A204.1 (cell line): Measurements from ENCODE around the gene STK11.

Source experiments
- FAIRE-seq: peaks from 2 replicates; lab custom pipeline; 2012; peaks lifted over from hg19 to GRCh38; lab: Jason Lieb, UNC

STK11 gene

DNA sequence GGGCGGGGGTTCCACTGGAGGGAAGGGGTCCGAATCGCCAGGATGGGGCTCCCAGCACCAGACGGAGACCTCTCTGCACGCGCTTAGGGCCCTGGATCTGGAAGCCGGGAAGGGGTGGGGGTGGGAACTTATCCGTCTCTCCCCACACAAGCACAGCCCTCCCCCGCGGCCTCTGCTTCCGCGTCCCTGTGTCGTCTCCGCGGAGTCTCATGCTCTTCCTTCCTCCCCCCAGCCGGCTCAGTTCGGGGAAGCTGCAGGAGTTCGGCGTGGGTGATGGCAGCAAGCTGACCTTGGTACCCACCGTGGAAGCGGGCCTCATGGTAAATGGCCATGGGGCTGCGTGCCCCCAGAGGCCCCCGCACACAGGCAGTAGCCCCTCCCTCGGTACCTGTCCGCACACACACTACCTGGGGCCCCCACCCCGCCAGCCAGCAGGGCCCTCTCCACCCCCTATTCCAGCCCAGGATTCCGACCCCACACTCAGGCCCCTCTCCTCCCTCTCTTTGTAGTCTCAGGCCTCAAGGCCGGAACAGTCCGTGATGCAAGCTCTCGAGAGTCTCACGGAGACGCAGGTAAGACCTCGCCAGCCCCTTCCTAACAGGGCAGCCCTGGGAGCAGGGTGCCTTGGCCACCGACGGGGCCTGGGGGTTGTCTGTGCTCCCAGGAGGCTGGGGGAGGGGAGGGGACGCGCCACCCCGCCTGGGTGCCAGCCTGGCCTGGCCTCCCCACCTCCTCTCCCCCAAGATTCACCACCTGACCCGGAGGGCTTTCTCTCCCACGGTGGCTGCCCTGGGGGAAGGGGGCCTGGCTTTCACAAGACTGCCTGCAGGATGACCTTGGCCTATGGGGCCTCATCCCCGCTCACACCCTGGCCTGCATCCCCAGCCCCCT is 46.0 kb downstream of the STK11 start:
- FAIRE-seq, result no peak

DNA sequence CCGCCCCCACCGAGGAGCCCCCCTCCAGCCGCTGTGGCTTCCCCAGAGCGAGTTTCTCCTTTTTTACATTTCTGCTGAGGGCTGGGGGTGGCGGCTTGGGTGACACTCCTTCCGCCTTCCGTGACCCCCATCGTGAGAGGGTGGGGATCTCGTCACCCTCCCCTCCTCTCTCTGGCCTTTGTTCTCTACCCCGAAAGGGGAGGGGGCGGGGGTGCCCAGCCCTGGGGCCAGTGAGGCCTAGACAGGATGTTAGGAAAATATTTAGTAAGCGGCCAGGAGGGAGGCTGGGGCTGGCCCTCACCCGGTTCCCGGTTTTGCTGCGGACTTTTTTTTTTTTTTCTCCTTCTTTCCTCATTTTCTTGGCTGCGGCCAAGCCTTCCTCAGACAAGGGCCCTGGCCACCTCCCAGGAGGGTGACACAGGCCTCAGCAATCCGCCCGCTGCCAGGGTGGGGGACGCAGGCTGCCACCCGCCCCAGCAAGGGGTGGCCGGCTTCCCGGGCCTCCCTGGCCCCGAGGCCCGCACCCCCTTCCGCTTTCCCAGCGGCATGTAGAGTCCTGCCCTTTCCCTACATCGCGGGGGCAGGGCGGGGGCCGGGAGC is 46.7 kb downstream of the STK11 start:
- no peak for FAIRE-seq

DNA sequence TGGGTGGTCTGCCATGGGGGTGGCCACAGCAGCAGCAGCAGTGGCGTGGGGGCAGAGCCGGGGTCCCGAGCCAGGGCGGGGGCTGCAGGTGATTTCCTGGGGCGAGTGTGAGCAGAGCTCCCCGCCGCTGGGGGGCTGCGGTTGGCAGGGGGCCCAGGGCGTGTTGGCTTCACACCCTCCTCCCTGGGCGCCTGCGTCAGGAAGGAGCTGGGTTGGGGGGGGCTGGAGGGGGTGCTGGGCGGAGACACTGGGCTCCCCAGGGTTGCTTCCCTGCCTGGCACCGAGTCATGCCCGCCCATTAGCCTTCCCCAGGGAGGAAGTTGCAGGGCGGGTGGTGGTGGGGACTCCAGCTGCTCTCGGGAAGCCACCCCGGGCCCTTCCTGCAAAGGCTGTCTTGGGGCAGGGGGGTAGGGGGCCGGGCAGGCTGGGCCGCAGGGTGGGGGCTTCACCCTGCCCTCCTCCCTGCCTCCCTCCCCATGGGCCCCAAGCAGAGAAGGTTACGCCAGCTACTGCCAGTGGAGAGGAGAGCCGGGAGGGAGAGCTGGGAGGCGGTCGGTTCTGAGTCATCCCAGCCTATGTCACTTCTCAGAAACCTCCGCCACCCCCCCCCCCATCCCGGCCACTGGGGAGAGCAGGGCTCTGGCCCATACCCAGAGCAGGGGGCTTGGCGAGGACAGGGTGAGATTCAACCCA is 47.4 kb downstream of the STK11 start:
- no peak for FAIRE-seq

DNA sequence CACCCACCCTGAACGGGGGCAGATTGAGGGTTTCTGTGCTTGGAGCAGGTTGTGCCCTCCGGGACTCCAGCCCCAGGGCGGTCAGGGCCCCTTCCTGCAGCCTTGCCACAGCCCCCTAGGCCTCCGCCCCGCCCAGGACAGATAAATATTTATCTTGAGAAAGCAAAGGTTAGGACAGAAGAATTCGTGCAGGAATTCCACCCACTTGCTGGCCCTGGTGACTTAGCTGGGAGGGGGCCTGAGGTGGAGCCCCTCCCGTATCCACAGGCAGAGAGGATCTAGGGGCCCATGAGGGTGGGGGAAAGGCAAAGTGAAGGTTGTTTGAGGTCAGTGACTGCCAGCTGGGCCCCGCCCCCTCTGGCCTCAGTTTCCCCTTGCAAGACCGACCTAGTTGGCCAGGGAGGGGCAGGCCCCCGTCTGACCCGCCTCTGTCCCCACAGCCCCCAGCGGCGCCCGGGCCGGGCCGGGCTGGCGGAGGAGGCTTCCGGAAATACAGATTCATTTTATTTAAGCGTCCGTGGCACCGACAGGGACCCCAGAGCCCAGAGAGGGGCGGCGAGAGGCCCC is 48.0 kb downstream of the STK11 start:
- FAIRE-seq, result no peak

DNA sequence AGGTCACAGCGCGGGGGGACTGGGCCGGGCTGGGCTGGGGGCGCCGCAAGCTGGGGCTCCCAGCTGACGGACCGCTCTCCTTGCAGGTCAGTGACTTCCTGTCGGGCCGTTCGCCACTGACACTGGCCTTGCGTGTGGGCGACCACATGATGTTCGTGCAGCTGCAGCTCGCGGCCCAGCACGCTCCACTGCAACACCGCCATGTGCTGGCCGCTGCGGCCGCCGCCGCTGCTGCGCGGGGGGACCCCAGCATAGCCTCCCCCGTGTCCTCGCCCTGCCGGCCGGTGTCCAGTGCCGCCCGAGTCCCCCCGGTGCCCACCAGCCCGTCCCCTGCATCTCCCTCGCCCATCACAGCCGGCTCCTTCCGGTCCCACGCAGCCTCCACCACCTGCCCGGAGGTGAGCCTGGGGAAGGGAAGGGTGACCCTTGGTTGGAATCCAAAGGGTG is 48.5 kb downstream of the STK11 start:
- no peak for FAIRE-seq

DNA sequence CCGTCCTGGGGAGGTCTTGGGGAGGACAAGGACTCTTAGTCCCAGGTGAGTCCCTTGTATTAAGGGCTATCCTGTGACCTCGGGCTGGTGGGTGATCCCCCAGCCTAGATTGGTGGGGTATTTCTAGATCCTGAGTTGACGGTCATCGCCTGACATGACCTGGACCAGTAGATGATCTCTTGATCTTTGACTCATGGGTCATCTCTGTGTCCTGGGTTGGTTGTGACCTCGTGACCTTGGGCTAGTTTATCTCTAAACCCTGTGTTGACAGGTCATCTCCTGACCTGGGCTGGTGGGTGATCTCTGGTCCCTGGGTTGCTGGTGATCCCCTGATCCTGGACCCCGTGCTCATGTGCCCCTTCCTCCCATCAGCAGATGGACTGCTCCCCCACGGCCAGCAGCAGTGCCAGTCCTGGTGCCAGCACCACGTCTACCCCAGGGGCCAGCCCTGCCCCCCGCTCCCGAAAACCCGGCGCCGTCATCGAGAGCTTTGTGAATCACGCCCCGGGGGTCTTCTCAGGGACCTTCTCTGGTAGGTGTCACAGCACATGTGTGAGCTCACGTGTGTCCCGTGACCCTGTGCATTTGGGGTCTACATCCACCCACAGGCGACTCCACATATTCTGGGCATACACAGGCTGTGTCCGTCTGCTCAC is 49.1 kb downstream of the STK11 start:
- no peak for FAIRE-seq

DNA sequence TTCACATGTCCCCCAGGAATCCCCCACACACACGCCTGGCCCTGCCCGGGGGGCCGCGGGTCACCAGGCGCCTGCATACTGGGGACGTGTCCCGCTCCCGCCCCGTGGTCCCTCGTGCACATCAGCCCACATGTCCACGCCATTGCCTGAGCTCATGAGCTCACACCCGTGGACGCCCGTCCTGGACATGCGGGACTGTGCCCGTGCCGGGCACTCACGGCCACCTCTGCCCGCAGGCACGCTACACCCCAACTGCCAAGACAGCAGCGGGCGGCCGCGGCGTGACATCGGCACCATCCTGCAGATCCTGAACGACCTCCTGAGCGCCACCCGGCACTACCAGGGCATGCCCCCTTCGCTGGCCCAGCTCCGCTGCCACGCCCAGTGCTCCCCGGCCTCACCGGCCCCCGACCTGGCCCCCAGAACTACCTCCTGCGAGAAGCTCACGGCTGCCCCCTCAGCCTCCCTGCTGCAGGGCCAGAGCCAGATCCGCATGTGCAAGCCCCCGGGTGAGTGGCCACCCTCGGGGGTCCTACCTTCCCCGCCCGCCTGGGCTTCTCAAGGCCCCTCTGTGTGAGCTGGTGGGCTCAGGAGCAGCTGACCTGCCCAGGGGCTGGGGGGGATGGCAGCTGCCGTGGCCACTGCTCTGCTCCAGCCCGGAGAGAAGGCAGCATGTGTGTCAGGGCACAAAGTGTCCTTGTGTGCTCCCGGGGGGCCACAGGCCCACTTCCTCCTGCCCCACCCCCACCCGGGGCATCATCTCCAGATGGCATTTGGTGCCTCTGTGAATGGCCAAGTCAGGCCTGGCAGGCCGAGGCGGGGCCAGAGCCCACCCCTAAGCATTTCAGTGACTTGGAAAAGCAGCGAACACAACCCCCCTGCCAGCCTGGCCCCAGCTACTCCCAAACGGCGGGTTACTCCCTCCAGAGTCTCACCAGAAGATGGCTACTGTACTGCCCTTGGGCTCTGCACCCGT is 49.9 kb downstream of the STK11 start:
- no peak for FAIRE-seq

DNA sequence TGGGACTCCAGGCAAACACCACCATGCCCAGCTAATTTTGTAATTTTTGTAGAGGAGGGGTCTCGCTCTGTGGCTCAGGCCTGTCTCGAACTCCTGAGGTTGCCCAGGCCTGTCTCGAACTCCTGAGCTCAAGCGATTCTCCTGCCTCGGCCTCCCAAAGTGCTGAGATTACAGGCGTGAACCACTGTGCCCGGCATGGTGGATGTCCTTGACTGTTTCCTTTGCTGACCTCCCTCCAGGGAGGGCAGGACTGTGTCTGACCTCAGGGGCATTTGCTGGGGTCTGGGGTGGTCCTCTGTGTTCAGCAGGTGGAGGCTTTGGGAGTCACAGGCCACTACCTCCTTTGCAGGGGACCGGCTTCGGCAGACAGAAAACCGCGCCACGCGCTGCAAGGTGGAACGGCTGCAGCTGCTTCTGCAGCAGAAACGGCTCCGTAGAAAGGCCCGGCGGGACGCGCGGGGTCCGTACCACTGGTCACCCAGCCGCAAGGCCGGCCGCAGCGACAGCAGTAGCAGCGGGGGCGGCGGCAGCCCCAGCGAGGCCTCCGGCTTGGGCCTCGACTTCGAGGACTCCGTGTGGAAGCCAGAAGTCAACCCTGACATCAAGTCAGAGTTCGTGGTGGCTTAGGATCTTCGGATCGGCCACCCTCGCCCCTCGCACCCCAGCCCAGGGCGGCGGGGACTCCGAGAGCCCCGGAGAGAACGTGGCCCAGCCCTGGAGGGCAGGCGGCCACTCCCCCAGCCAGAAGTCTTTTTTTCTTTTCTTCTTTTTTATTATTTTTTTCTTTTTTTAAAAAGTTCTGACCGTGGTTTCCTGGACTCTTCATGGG is 51.3 kb downstream of the STK11 start:
- FAIRE-seq, result no peak

DNA sequence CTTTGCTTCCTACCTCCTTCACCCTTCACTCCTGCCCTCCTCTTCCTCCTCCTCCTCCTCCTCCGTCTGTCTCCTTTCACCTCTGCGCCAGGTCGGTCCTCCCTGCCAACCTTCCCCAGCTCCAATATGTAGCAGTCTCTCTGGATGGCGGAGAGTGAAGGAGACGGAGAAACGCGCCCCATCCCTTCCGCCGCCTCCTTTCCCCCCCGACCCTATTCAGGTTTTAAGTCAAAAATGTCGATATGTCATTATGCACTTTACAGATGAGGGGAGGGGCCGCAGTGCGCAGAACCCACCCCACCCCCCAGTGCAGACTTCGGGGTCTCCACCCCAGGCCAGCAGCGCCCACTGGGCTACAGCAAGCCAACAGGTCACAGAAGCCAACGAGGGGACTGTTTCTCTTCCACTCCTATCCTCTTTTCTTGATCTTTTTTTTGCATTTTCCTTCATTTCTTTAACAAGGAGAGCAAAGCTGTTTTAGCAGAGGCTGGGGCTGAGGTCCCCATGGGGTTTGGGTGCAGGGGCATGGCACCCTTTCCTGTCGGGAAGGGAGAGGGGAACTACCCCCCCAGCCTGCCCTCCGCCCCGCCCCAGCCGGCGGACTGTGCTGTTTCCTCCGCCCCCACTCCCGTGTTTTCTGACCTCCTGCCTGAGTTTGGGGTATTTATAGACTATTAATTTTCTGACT is 52.0 kb downstream of the STK11 start:
- FAIRE-seq, result no peak

DNA sequence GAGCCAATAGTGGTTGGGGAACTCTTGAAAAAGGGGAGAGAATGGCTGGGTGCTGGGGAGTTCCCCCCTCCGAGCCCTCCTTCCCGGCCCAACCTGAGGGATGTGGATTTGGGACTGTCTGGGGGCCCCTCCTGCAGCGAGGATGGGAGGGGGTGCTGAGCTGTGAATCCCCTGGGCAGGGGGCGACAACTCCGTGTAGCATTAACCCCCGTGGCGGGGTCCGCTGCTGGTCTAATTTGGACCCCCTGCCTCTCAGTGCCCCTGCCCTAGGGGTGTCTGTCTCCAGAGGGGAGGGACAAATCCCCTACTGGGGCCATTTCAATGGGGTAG is 52.5 kb downstream of the STK11 start:
- no peak for FAIRE-seq

DNA sequence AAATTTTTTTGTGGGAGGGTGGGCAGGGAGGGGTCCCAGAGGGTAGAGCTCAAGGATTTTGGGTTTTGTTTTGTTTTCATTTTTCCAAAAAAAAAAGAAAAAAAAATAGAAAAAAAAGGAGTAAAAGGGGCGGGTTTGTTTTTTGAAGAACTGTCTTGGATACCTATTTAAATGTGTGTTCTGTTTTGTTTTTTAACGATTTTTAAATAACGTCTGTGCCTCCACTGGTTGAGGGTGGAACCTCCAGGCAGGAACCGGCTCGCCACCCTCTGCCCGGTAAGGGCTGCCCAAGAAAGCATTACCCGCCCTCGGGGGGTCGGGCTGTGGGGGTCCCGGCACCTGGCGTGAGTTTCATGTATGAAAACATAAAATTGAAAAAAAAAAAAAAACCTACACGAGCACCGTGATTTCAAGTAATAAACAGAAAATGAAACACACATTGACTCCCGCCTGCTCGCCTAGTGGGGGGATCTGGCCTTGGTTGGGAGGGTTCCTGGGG is 53.2 kb downstream of the STK11 start:
- no peak for FAIRE-seq

DNA sequence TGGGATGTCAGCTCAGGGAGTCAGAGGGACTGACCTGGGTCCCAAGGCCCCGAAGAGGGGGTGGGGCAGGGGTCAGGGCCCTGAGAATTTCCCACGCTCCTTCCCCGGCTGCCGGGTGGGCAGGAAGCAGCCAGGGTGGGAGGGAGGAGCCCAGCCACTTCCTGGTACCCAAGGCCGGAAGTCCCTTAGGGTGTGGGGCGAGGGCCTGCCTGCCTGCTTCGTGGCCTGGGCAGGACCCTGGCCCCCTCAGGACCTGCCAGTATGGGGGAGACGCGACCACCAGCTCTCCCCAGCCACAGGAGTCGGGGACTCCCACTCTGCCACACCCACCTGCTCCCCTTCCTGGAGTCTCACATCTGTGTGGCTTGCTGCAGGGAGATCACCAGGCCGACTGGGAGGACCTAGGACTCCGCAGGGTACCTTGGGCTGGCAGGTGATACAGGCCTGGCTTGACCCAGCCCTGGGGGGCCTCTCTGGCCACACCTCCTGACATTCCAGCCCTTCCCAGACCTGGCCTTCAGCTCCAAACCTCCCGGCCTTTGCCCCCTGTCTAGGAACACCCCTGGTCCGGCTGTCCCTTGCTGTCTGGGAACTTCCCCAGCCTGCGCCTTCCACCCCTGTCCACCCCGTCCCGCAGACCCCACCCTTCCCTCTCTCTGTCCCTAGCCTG is 53.8 kb downstream of the STK11 start:
- FAIRE-seq, result no peak

DNA sequence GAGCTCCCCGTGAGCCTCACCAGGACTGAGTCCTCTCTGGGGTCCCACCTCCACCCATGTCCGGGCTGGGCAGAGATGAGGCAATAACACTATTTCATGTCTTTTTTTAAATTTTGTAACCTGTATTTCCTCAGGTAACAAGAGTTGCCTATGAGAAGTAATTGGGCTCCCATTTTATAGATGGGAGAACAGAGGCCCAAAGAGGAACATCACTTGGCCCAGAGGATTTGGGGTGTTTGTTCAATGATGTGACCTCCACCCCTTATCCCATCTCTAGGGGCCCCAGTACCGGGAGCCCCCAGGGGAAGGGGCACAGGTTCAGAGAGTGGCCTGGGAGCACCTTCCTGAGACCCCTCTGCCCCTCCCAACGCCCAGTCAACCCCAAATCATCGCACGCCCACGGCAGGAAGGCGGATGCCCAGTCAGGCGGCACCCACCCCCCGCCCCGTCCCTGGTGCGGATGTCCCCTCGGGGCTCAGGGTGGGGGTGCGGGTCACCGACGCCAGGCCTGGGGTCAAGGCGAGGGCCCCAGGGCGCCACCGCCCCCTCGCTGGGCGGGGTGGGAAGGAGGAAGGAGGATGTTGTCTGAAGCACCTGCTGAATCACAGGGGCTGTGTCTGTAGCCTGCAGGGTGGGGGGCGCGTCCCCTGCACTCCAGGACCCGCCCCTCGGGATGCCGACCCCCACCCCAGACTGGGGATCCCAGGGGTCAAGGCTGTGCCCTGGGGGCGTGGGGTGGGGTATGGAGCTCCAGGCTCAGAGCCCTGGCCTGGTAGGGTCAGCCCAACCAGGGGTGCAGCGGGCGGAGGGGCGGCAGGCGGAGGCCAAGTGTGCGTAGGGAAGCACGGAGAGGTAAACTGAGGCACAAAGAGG is 54.5 kb downstream of the STK11 start:
- FAIRE-seq, result no peak

DNA sequence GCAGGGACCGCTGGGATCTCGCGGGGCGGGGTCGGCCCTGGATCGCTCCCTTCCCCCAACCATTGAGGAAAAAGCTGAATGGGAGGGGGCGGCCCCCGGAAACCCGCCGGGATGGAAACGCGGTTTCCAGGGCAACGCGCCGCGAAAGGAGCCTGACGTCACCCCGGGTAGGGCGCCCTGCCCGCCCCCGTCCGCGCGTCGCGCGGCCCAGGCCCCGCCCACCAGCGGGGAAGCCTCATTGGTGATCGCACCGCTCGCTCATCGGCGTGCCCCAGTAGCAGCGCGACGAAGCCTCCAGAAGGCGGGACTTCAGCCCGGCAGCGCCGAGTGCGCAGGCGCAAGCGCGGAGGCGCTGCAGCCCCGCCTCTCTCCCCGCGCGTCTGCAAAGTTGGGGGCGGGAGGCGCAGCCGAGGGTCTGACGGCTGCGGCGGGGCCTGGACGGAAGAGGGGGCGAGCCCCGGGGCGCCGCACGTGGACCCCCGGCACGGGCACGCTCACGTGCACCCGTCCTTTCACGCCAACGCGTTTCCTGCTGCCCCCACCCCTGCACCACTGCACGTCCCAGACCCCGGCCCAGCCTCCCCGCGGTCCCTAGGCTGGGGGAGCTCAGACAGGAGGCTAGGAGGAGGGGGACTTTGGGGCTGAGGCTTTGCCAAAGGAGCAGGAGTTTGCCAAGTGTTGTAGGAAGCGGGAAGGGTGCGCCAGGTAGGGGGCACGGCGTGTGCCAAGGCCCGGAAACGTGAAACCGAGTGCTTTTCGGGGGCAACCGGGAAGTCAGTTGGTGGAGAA is 55.4 kb downstream of the STK11 start:
- no peak for FAIRE-seq

DNA sequence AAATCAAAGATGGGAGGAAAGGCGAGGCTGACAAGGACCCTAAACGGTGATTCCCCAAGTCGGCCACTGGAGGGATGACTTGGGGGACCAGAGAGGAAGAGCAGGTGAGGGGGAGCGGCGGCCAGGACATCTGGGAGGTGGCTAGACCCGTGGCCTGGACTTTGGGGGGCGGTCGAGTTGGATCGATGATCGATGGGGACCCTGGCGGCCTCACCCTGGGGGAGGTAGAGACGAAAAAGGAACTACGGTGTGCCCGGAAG is 55.9 kb downstream of the STK11 start:
- no peak for FAIRE-seq

DNA sequence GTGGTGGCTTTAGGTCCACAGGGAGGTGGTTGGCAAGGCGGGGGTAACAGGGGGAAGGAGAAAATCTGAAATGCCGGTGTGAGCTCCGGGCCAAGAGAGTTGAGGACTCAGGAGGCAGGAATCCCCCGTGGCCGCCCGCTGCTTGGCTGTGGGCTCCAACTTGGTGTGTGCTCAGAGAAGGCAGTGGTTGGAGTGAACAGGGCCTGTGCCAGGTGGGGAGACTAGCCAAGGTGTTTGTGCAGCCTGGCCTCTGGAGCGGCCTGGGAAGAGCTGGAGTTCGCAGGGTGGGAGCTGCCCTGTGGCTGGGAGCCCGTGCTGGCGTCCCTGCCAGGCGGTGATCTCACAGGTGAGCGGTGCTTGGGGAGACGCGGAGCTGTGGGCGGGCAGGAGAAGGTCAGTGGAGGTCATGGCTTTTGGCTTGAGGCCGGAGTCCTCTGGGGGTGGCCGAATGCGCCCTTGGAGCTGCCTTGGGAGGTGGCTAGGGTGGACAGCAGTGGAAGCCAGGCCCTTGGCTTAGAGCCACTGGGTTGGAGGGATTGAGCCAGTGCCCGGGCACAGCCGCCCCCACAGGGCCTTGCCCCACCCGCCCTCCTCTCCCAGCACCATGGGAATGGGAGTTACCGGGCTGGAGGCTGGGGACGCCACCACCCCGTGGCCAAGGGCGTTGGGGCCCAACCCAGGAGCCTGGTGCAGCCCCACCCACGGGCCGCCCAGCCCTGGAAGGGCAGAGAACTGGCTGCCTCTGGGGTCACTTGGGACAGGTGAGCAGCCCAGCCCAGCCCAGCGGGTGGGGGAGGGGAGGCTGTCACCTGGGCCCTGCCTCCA is 56.4 kb downstream of the STK11 start:
- FAIRE-seq, result no peak
